Prostate gland (tissue), 2 donors: ENCODE measurements around the gene OPTN. TPM values are rescaled to one million over a fixed set of nuclear protein-coding genes. Genes with fewer than 3 reads are reported as not detected.

Experiments
- DNase-seq: peaks from one replicate; pipeline ENCODE4 v3.0.0-alpha.2; 2019; ENCODE audit warnings: low spot score
- H3K27ac ChIP-seq, 2 donors: fragments of 200-600 bp; sonication (generic); 2 replicates each; pipeline ENCODE4 v1.5.1; 2017 to 2019
- H3K27me3 ChIP-seq: fragments of 200-600 bp; sonication (generic); replicated peaks from 2 replicates; pipeline ENCODE4 v1.5.1; 2019; ENCODE audit not compliant: insufficient read depth
- H3K36me3 ChIP-seq, 2 donors: fragments of 200-600 bp; sonication (generic); 1 replicate in 1 of 2; 2 replicates in 1 of 2; pipeline versions ENCODE4 v1.5.1 to v1.8.1; 2017 to 2019
- H3K4me1 ChIP-seq: fragments of 200-600 bp; sonication (generic); replicated peaks from 2 replicates; pipeline ENCODE4 v1.5.1; 2019
- H3K4me3 ChIP-seq, 2 donors: fragments of 200-600 bp; sonication (generic); 2 replicates each; pipeline ENCODE4 v1.5.1; 2017 to 2019
- H3K9me3 ChIP-seq: fragments of 200-600 bp; sonication (generic); 2 replicates; pipeline ENCODE4 v1.5.1; 2017
- CTCF ChIP-seq, 4 experiments: fragments of 200-600 bp in 2 of 4; fragments of 450-650 bp in 2 of 4; sonication (generic) in 2 of 4; IDR thresholded peaks; 1 replicate in 3 of 4; 2 replicates in 1 of 4; pipeline ENCODE4 v1.5.1; 2016 to 2019; ENCODE audit warnings: antibody characterized with exemption in 4 of 4, mild to moderate bottlenecking in 2 of 4, moderate library complexity in 2 of 4
- POLR2A ChIP-seq: fragments of 450-650 bp; IDR thresholded peaks from one replicate; pipeline ENCODE4 v1.6.1; 2016; ENCODE audit warnings: antibody characterized with exemption, mild to moderate bottlenecking
- POLR2AphosphoS5 ChIP-seq: sonication (generic); formaldehyde crosslinking; IDR thresholded peaks from one replicate; pipeline ENCODE4 v1.6.1; 2017; ENCODE audit warnings: antibody characterized with exemption
- WGBS: methylation state at CpG from one replicate; pipeline ENCODE4 v1.1.5; 2018; 5-methylcytosine and 5-hydroxymethylcytosine counted together
- intact Hi-C: fragments of 100-400 bp; cut with DNase I; formaldehyde crosslinking; loops from one replicate; pipeline ENCODE4 v1.14.2; 2022
- total RNA-seq, 2 donors: library from RNA; depleted of rRNA; stranded (reverse); fragments of >200 nt; gene quantifications; one replicate each; pipeline ENCODE4 v1.1.0, GENCODE V29; 2016

Gene OPTN
- total RNA-seq, 2 donors from 2014 or later = 19.2 to 69.9 TPM

GRCh38 chr10:13121500-13121854 is 21.5 kb downstream of the OPTN start:
- Histone ChIP-seq H3K27ac (no peak overlapping the region), H3K36me3 (no peaks in the 10 kb centered on the region), H3K27me3 (no peaks in the 10 kb centered on the region), H3K4me3 (no peak overlapping the region), H3K4me1 (no peaks in the 10 kb centered on the region), H3K9me3 (no peaks in the 10 kb centered on the region)
- 88% methylated on average over 1 of the region's 1 CpG for WGBS
- intact Hi-C loops = no loop called here
- DNase-seq = no peak
- TF ChIP-seq POLR2AphosphoS5 (no peak), POLR2A (no peak), CTCF (IDR thresholded peaks at IDR 0.05) (no peak)

GRCh38 chr10:13136651-13137050 is 36.7 kb downstream of the OPTN start:
- 91% methylated on average over 8 of the region's 8 CpGs for WGBS
- Histone ChIP-seq H3K27me3 (no peaks in the 10 kb centered on the region), H3K9me3 (no peaks in the 10 kb centered on the region), H3K4me1 (no peaks in the 10 kb centered on the region), H3K27ac (no peak overlapping the region), H3K4me3 (no peak overlapping the region), H3K36me3 (peaks cover 5 to 11% of the 10 kb centered on the region in 2 donors)
- no peak for DNase-seq
- intact Hi-C loops = no loop called here
- TF ChIP-seq CTCF (IDR thresholded peaks at IDR 0.05) (no peak), POLR2A (no peak), POLR2AphosphoS5 (no peak)

GRCh38 chr10:13139150-13139549 is 39.2 kb downstream of the OPTN start:
- H3K4me3 ChIP-seq = no peak overlapping the region
- intact Hi-C loops = no loop called here
- H3K4me1 ChIP-seq = no peaks in the 10 kb centered on the region
- no peaks in the 10 kb centered on the region for H3K27me3 ChIP-seq
- TF ChIP-seq POLR2A (no peak), CTCF (IDR thresholded peaks at IDR 0.05) (no peak), POLR2AphosphoS5 (no peak)
- no peaks in the 10 kb centered on the region for H3K9me3 ChIP-seq
- no peak for DNase-seq
- H3K27ac ChIP-seq = no peak overlapping the region
- WGBS = 57% methylated on average over 7 of the region's 7 CpGs
- no peaks in the 10 kb centered on the region for H3K36me3 ChIP-seq

GRCh38 chr10:13139676-13140075 is 39.7 kb downstream of the OPTN start:
- H3K4me1 ChIP-seq = no peaks in the 10 kb centered on the region
- H3K4me3 ChIP-seq = no peak overlapping the region
- TF ChIP-seq POLR2A = no peak
- DNase-seq = no peak
- intact Hi-C loops = no loop called here
- no peaks in the 10 kb centered on the region for H3K27me3 ChIP-seq
- H3K36me3 ChIP-seq = no peaks in the 10 kb centered on the region
- 88% methylated on average over 2 of the region's 2 CpGs for WGBS
- H3K9me3 ChIP-seq = no peaks in the 10 kb centered on the region
- H3K27ac ChIP-seq = no peak overlapping the region

- Histone ChIP-seq H3K4me3 (no peak overlapping the region), H3K27ac (no peak overlapping the region), H3K4me1 (no peaks in the 10 kb centered on the region), H3K9me3 (no peaks in the 10 kb centered on the region), H3K36me3 (no peaks in the 10 kb centered on the region), H3K27me3 (no peaks in the 10 kb centered on the region)
- DNase-seq = no peak
- 91% methylated on average over 4 of the region's 4 CpGs for WGBS
- no peak for TF ChIP-seq POLR2AphosphoS5
- TF ChIP-seq POLR2A = no peak
- TF ChIP-seq CTCF (IDR thresholded peaks at IDR 0.05) = no peak
- intact Hi-C loops = no loop called here
These were observed 40.7 kb downstream of the OPTN start for GRCh38 chr10:13140627-13141190.
